Fibroblast of skin of left quadriceps (primary cell): ENCODE measurements around the gene TXNL4A.
"Not testable (repeated sequence)": the region's sequence is repeated elsewhere in the genome, so short reads cannot be mapped to it uniquely, and the experiment has no call there.

Experiments
- DNase-seq, 2 experiments: peaks; one replicate each; pipeline ENCODE4 v3.0.0-alpha.2; 2013; ENCODE audit warnings: low read depth in 2 of 2

Gene TXNL4A

DNA sequence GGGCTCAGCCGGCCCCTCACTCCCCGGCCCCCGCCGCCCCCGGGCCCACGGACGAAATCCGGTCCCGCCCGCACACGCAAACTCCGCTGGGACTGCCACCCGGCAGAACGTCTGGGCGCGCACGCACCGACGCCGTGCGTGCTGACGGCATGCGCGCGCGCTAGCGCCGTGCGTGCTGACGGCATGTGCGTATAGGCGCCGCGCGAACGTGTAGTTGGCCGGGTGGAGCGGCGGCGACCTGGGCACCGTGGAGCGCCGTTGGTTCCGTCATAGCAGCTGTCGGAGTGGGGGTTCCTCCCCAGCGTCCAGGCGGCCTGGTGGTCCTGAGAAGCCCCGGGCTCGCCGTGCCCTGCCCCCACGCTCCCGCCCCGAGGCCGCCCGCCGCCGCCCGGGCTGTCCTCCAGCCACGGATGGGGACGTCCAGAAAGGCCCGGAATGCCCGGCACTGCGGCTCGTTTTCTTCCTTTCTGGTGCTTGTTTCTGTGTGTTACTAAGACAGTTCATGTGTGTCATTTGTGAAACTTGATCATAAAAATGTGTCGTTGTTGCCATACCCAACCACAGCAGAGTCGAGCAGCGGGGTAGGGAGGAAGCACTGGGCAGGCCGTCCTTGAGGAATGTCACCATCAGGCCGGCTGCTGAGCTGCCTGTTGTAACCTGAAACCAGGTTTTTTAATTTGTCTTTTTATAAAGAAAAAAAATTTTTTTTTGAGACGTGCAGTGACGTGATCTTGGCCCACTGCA lies at the start of gene TXNL4A:
Gene TXNL4A (minus strand): TSS at position 113 of the 744 bp plus-strand sequence. CDS start 171 bp downstream, outside the sequence.
- DNase-seq, result peak; percentile 59 to 64

DNA sequence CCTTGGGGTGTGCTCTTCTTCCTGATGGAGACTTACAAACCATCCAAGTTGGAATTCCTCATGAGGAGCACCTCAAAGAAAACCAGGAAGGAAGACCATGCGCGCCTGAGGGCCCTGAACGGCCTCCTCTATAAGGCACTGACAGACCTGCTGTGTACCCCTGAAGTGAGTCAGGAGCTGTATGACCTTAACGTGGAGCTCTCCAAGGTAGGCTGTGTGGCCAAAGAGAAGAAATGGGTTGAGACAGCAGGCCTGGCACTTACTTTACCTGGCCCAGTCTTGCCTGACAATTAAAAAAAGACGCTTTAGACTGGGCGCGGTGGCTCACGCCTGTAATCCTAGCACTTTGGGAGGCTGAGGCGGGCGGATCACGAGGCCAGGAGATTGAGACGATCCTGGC lies 48.9 kb upstream of the TXNL4A start:
- no peak for DNase-seq

DNA sequence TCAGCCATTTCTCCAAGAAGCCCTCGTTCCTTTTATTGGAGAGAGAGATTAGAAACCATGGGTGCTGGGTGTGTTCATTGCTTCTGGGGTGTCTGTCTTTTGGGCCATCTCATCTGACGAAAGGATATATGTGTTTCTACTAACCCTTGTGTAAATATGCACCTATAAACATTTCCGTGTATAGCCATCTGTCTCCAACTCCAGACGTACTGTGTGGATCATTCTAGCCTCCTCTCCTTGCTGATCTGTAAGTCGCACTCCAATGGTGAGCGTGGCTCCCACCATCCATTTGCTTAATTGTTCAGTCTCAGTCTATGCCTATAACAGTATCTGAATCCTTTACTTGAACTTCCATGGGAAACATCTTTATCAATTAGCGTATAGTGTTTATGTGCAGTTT lies 47.6 kb upstream of the TXNL4A start:
- no peak for DNase-seq

DNA sequence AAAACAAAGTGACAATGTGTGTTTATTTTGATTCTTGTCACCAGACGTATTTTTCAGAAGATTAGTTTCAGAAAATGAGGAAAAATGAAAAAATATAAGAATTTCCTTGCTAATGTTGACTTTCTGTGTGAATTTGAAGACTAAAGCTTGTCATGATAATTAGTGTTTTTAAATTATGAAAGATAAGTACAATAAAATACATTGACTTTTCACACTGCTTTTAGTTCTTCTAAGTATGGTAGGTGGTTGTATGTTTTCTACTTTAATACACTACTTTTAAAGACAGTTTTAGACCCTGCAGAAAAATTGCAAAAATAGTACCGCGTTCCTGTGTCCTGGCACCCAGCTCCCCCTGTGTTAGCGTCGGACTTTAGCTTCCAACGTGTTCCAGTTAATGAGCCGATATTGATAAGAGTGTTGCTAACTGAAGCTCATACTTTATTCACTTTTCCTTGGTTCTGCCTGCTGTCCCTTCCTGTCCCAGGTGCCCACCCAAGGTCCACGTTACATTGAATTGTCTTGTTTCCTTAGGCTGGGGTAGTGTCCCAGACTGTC lies 46.6 kb upstream of the TXNL4A start:
- no peak for DNase-seq

DNA sequence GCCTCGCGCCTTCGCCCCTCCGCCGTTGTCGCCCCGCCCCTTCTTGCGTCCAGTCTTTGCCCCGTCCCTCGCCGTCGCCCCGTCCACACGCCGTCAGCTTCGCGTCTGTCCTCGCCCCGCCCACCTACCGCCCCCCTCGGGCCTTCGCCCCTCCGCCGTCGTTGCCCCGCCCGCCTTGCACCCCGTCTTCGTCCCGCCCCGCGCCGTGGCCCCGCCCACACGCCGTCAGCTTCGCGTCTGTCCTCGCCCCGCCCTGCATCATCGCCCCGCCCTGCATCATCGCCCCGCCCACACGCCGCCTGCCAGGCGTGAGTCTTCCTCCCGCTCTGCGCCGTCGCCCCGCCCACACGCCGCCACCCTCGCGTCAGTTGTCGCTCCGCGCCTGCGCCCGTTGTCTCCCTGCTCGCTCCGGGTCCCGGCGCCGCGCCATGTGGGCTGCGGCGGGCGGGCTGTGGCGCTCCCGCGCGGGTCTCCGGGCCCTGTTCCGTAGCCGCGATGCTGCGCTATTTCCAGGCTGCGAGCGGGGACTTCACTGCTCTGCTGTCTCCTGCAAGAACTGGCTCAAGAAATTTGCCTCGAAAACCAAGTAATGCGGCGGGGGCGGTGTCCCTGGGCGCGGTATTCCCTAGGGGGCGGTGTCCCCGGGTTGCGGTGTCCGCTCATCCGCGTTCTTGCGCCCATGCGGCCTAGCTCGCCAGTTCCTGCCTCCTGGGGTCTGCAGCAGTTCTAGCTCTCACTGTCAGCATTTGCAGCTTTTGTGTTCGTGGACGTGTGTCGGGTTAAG lies 45.9 kb upstream of the TXNL4A start, which contains the start of gene RBFA:
Gene RBFA (plus strand): TSS at position 367 of the 784 bp plus-strand sequence. CDS start 62 bp downstream, at position 429.
- peak; percentile 96 for DNase-seq

GRCh38 chr18:80033181-80034067 lies 45.1 kb upstream of the TXNL4A start:
- DNase-seq, result no peak

DNA sequence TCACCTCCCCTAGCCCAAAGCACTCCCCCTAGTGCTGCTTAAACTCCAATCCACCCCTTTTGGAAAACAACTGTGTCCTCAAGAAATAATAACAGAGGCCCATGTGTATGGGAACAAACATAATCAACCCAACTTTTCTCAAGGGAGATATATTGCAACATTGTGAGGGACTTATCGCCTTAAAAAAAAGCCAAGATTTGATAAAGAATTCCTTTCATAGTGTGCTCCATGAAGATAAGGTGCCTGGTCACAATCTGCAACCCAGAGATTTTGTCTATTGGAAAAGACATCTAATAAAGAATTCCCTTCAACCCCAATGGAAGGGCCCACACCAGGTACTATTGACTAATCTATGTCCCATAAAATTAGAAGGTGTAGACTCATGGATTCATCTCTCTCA lies 41.3 kb upstream of the TXNL4A start:
- DNase-seq, result no peak

GRCh38 chr18:80027719-80028118 lies 39.4 kb upstream of the TXNL4A start:
- peak; percentile 20 to 21 for DNase-seq

GRCh38 chr18:80026363-80026762 lies 38.0 kb upstream of the TXNL4A start:
- DNase-seq, result no peak

GRCh38 chr18:80023173-80023572 lies 34.8 kb upstream of the TXNL4A start:
- no peak for DNase-seq

- no peak for DNase-seq
Observed at GRCh38 chr18:80022613-80023012, 34.2 kb upstream of the TXNL4A start.

DNA sequence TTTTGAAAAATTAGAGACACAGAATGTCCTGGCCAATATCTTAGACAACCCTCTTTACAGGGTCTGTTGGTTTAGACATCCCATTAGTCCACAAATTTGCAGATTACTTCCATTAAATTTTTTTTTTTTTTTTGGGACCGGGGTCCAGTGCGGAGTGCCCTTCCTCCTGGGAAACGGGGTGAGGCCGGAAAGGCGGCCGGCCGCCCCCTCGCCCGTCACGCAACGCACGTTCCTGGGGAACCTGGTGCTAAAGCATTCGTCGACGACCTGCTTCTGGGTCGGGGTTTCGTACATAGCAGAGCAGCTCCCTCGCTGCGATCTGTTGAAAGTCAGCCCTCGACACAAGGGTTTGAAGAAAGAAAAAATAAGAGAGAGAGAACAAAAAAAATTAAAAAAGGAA lies 24.4 kb upstream of the TXNL4A start:
- DNase-seq, result no peak

DNA sequence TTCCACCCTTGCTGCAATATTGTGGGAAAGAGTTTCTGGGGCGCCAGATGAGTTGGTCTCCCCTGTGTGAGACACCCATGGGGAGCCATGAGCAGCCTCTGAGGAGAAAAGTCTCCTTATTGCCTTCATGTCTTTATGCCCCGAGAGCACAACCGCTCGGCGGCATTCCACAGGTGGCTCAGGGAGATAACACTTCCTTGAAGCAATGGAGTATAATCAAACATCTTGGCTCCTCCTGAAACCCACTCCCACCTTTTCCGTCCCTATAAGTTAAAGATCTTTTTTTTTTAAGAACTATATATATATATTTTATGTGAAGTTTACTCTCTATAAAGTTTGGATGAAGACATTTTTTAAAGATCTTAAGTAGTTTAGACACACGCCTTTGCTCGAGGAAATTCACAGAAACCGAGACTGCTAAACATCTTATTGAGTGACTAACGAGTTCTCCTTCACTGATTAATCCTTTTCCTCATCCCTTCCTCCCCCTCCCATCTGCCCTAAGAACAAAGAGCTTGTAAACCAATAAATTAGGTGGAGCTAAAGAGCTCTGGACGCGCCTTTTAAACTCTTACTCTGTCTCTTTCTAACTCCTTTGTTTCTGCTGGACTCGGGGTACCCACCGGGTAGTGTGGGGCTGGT lies 23.3 kb upstream of the TXNL4A start:
- DNase-seq, result not testable (repeated sequence)

DNA sequence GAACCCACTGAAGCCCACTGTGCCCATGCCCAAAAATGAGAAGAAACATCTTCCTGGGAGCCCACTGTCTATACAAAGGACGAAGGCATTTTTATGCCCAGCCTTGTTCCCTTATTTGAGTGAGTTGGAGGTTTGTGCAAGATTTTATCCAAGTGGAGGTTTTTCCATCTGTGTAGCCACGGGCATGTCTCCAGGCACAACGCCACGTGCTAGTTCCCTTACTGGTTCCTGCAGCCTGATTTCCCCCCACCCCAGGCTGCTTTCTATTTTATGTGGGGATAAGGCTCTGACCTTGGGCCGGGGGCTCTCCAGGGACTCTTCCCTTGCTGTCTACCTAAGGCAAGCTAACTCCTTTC lies 22.2 kb upstream of the TXNL4A start:
- no peak for DNase-seq

GRCh38 chr18:80009661-80010550 lies 21.5 kb upstream of the TXNL4A start:
- peak; percentile 53 to 54 for DNase-seq

DNA sequence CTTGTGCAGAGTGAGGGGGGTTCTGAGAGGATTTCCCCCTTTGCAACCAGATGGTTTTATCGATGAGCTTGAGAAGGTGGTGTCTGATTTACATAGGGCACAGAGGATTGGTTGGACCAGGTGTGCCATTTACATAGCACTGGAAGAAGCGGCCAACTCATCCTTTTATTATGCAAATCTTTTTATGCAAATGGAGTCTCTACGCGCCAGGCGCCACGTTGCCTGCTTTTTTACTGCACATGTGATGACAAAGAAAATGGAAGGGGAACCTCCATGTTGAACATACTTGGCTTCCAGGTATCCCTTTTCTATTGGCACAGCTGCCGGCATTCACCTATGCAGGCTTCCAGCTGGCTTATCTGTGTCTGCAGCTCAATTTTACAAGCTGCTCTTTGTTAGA lies 18.4 kb upstream of the TXNL4A start:
- DNase-seq, result no peak

GRCh38 chr18:80004600-80005342 lies 16.4 kb upstream of the TXNL4A start:
- DNase-seq, result no peak

- no peak for DNase-seq
Observed at GRCh38 chr18:80002468-80002867, 14.1 kb upstream of the TXNL4A start.

GRCh38 chr18:80000877-80001276 lies 12.5 kb upstream of the TXNL4A start:
- DNase-seq, result no peak
